Measurements from ENCODE around the gene GCGR.

GRCh38 chr17:81809556-81809998 lies 5.6 kb downstream of the GCGR start:
- TF ChIP-seq CTCF (IDR thresholded peaks at IDR 0.05) (no peak), EZH2 (IDR thresholded peaks at IDR 0.05) (no peak)
